GM12875 (cell line): Measurements from ENCODE around the gene PRKCG.
A peak's percentile ranks its signal among the peaks of the same experiment; 100 is the strongest.

Experiments used
- H3K4me3 ChIP-seq: one replicate; pipeline ENCODE4 v1.5.1; 2011; ENCODE audit warnings: low read depth, low read length, control low read depth
- CTCF ChIP-seq: IDR thresholded peaks from 2 replicates; pipeline ENCODE4 v1.5.1; 2011; ENCODE audit warnings: low read depth, mild to moderate bottlenecking, control low read depth, inconsistent platforms, low read length, moderate library complexity, borderline replicate concordance; ENCODE audit not compliant: insufficient read depth

PRKCG gene

GRCh38 chr19:53908106-53908934, 26.3 kb downstream of the PRKCG start:
- no peak overlapping the region for H3K4me3 ChIP-seq
- TF ChIP-seq CTCF: no peak

- H3K4me3 ChIP-seq: no peak within 1 kb of the TSS
- no peak for TF ChIP-seq CTCF
These were observed 27.0 kb downstream of the PRKCG start, which contains the start of gene CACNG7 for GRCh38 chr19:53908935-53909415. Gene CACNG7, plus strand, starts transcription at chr19:53909278. Its CDS starts 3,554 bp downstream, at chr19:53912832.

- no peak for TF ChIP-seq CTCF
- no peak overlapping the region for H3K4me3 ChIP-seq
These were observed 27.6 kb downstream of the PRKCG start for GRCh38 chr19:53909471-53910169.

GRCh38 chr19:53910170-53910518, 28.1 kb downstream of the PRKCG start:
- no peak overlapping the region for H3K4me3 ChIP-seq
- TF ChIP-seq CTCF: no peak

GRCh38 chr19:53912653-53913052, 30.7 kb downstream of the PRKCG start:
- TF ChIP-seq CTCF: 0 out of 2 replicates have a peak, but pooled peaks have one; percentile 14
- no peak overlapping the region for H3K4me3 ChIP-seq

- no peak overlapping the region for H3K4me3 ChIP-seq
- TF ChIP-seq CTCF: no peak
These were observed 33.0 kb downstream of the PRKCG start for GRCh38 chr19:53915000-53915399.
